ENCODE results near the gene LIPC. TPM values are rescaled to one million over a fixed set of nuclear protein-coding genes. Genes with fewer than 3 reads are reported as not detected.

LIPC gene
- total and polyA plus RNA-seq, 12 donors: 0.22 to 1.3 (median 0.42) TPM; not detected in 1

GRCh38 chr15:58462547-58462946, 30.8 kb downstream of the LIPC start:
- TF ChIP-seq CTCF (IDR thresholded peaks at IDR 0.05): no peak
- peaks cover 12 to 33% (median 26%) of the 10 kb centered on the region in 9 donors for H3K4me1 ChIP-seq
- H3K27me3 ChIP-seq: no peaks in the 10 kb centered on the region
- H3K9me3 ChIP-seq: no peaks in the 10 kb centered on the region
- no peak for ATAC-seq
- no peak overlapping the region for H3K27ac ChIP-seq
- H3K36me3 ChIP-seq: no peaks in the 10 kb centered on the region
- 94% methylated on average over 4 of the region's 4 CpGs for WGBS, 2 donors
- H3K4me3 ChIP-seq: no peak overlapping the region
- intact Hi-C loops (cut with DNase I): no loop called here
- no peak for DNase-seq

GRCh38 chr15:58462973-58463663, 31.3 kb downstream of the LIPC start:
- no peak overlapping the region for H3K4me3 ChIP-seq
- H3K27me3 ChIP-seq: no peaks in the 10 kb centered on the region
- intact Hi-C loops (cut with DNase I): no loop called here
- TF ChIP-seq CTCF (IDR thresholded peaks at IDR 0.05): no peak
- no peak overlapping the region for H3K27ac ChIP-seq
- DNase-seq (no peak), ATAC-seq (no peak)
- H3K9me3 ChIP-seq: no peaks in the 10 kb centered on the region
- H3K36me3 ChIP-seq: no peaks in the 10 kb centered on the region
- H3K4me1 ChIP-seq: peaks cover 9 to 27% (median 22%) of the 10 kb centered on the region in 9 donors
- 92 to 94% methylated on average over 10 of the region's 10 CpGs for WGBS, 2 donors

GRCh38 chr15:58463815-58464650, 32.2 kb downstream of the LIPC start:
- intact Hi-C loops (cut with DNase I): no loop called here
- DNase-seq: no peak
- Histone ChIP-seq H3K4me1 (peaks cover 0 to 18% (median 14%) of the 10 kb centered on the region in 9 donors), H3K9me3 (no peaks in the 10 kb centered on the region), H3K4me3 (no peak overlapping the region), H3K27me3 (no peaks in the 10 kb centered on the region), H3K36me3 (no peaks in the 10 kb centered on the region), H3K27ac (no peak overlapping the region)
- no peak for TF ChIP-seq CTCF (IDR thresholded peaks at IDR 0.05)
- no peak for ATAC-seq
- 93 to 97% methylated on average over 6 of the region's 6 CpGs for WGBS, 2 donors

GRCh38 chr15:58465070-58465469, 33.3 kb downstream of the LIPC start:
- no peak overlapping the region for H3K27ac ChIP-seq
- intact Hi-C loops (cut with DNase I): no loop called here

More at GRCh38 chr15:58465070-58465469, 33.3 kb downstream of the LIPC start:
- no peak overlapping the region for H3K4me3 ChIP-seq
- H3K9me3 ChIP-seq: no peaks in the 10 kb centered on the region
- H3K27me3 ChIP-seq: no peaks in the 10 kb centered on the region
- no peak for ATAC-seq
- no peak for DNase-seq
- peaks cover 0 to 8% (median 4%) of the 10 kb centered on the region in 9 donors for H3K4me1 ChIP-seq
- TF ChIP-seq CTCF (IDR thresholded peaks at IDR 0.05): no peak
- H3K36me3 ChIP-seq: no peaks in the 10 kb centered on the region

Data from heart right ventricle (tissue), 16 donors.